Raji (cell line): ENCODE measurements around the gene P2RY4.

Experiments
- POLR2A ChIP-seq: IDR thresholded peaks from 2 replicates; pipeline ENCODE4 v1.6.1; 2011; ENCODE audit warnings: low read depth, low read length, control low read depth; ENCODE audit not compliant: insufficient read depth

The P2RY4 gene

DNA sequence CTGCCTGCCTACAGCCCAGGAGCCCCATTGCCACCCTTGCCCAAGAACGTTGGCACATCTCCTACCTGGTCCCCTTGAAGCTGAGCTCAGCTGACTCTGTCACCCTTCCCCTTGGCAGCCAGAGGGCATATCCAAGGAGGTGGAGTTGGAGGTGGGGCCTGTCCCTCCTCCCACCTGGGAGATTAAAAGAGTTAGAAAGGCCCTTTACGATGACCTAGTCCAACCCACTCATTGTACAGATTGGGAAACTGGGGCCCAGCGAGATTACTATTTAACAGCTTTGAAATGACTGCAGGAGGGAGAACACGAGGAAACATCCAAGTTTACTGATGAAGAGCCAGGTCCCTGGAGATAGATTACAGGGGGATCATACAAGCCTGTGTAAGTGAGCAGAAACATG, at the start of gene P2RY4:
P2RY4 (minus strand) TSS at position 101 of the 400 bp plus-strand sequence. CDS start 580 bp downstream, outside the sequence.
- TF ChIP-seq POLR2A: no peak

DNA sequence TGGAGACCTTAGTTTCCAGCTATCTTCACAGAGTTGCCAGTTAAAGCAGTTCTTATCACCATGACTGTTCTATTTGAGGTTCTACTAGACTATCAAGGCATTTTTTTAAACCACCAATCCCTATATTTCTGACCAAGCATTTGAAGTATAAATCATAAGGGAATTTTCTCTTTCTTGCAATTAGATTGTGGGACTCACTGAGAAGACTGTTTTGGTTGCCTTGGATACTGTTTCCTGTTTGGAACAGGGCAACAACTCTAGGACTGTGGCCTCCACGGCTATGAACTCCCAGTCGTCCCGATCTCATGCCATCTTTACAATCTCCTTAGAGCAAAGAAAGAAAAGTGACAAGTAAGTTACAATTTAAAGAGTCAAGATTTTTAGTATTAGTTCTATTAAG, 41.7 kb upstream of the P2RY4 start:
- TF ChIP-seq POLR2A: no peak

DNA sequence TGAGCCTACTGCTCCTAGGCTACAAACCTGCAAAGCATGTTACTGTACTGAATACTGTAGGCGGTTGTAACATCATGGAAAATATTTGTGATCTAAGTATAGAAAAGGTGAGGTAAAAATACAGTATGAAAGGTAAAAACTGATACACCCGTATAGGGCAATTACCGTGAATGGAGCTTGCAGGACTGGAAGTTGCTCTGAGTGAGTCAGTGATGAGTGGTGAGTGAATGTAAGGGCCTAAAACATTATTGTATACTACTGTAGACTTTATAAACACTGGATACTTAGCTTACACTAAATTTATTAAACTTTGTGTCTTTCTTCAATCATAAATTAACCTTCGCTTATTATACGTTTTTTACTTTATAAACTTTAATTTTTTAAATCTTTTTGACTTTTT, 33.6 kb upstream of the P2RY4 start:
- no peak for TF ChIP-seq POLR2A

DNA sequence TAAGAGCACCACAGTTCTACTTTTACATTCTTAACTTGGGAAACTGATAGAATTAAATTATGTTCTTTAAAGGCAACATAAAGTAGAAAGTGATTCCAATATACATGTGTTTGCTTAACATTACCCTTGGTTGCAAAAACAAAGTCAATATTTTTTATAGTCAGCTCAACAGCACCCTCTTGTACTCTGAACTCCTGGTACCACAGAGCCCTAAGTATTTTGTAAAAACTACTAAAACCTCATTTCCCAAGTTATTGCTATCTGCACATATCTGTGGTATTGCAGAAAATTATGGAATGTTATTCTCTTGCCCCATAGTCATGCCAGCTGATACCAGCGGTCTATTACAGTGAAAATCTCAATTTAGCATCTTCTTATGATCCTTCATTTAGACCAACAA, 32.8 kb upstream of the P2RY4 start:
- TF ChIP-seq POLR2A: no peak

DNA sequence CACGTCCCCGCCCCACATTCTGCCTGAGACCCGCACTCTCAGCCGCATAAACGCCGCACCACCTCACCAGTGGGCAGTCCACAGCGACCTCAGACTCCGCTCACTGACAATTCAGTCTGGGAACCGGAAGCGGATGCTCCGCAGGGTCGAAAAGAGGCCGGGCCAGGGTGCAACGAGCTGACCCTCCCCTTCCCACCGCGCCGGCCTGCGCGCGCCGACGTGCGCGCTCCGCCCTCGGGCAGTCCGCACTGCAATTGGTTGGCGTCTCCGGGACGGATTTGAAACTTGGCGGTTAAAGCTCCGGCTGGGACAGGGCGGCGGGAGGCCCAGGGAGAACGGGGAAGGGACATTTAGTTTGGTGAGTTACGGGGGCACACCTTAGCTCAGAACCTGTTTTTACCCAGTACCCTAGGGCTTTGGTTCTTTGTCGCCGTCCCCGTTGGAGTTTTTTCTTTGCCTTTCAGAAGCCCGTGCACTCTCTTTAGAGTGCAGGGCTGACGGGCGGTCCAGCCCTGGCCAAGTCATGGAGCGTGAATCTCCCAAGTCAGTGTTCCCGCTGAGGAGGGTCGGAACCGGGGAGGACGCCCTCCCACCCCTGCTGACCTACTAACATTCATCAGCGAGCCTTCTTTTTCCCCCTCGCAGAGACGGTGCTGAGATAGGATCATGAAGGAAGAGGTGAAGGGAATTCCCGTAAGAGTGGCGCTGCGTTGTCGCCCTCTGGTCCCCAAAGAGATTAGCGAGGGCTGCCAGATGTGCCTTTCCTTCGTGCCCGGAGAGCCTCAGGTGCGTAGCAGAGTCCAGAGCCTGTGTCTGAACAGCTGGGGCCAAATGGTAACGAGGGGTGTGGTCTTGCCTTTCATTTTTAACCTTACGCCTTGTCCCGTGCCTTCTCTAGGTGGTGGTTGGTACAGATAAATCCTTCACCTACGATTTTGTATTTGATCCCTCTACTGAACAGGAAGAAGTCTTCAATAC, 30.1 kb upstream of the P2RY4 start, which contains the start of the genes KIF4A and PDZD11:
KIF4A (plus strand) TSS at position 312 of the 978 bp plus-strand sequence; CDS start at position 667, 355 bp downstream.
PDZD11 (minus strand) TSS at position 135 of the 978 bp plus-strand sequence. CDS start 586 bp downstream, outside the sequence.
- TF ChIP-seq POLR2A: peak; percentile 77

DNA sequence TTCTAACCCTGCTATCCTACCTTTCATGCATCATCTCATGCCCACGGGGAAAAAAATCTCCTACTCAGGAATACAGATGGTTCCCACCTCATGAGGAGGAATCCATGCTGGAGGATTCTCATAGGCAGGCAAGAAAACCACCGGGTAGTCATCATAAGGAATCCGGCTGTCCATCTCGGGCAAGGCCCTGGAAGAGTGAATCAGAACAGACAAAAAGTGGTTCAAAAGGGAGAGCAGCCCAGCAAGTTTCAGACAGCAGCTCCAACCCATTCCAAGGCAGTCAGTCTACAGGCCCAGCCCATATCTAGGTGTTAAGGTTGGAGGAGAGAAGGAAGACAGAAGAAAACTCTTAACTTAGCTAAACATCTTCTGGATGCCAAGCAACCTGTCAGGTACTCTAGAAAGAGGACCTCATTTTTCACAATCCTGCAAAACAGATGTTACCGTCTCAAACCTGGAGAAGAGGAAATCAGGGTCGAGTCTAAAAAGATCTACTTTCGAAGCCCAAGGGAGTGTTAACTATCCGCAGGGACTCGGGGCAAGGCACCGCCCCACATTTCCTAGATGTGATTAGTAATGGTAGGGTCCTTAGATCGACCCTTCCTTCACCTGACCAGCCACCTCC, 29.3 kb upstream of the P2RY4 start:
- no peak for TF ChIP-seq POLR2A

DNA sequence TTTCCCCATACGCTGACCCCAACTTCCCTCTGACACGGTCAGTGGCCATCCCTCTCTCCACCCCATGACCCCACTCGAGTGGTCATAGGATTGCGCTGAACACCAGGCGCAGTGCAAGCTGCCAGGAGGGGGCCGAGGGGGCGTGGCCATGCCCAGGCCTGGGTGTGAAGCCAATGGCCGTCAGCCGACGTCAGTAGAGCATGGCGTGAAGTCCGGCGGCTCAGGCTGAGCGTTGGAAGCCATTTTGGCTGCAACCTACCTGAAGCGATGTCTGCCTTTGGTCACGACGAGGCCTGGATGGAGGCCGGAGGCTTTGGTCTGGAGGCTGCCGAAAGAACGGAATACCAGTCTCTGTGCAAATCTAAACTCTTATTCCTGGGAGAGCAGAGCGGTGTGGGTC, 21.9 kb upstream of the P2RY4 start, which contains the start of gene RAB41:
RAB41 (plus strand) TSS at position 222 of the 400 bp plus-strand sequence; CDS start at position 268, 46 bp downstream.
- TF ChIP-seq POLR2A: no peak

DNA sequence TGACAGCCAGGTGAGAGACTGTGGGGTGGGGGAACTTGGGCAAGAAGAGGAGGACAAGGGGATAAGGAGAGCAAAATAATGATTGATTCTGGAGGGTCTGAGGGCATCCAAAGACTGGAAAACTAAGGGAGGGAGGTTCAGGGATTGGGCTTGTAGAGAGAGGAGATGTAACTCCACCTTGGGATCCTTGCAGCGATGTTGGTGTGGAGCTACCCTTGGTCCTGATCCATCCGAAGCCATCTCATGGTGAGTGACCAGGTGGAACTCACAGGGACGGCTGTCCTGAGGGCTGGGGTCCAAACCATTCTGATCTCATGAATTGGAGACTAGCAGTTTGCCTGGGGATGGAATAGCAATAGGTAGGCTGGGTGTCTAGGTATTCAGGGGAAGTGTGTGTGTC, 20.6 kb upstream of the P2RY4 start:
- no peak for TF ChIP-seq POLR2A

DNA sequence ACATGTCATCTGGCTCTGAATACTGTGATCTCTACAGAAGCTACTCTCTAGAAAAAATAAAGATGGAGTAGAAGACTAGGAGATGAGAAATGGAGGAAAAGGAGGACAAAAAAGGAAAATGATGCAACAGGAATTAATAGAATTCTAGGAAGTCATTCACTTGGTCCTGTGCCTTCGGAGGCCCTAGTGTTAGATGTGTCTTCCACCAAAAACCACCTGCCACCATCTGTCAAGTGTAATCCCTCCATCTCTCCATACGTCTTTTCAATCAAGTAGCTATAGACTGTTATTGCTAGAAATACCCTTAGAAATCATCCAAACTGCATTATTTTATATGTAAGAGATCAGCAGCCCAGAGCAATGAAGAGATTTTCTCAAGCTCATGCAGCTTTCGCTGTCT, 19.1 kb upstream of the P2RY4 start:
- TF ChIP-seq POLR2A: no peak

DNA sequence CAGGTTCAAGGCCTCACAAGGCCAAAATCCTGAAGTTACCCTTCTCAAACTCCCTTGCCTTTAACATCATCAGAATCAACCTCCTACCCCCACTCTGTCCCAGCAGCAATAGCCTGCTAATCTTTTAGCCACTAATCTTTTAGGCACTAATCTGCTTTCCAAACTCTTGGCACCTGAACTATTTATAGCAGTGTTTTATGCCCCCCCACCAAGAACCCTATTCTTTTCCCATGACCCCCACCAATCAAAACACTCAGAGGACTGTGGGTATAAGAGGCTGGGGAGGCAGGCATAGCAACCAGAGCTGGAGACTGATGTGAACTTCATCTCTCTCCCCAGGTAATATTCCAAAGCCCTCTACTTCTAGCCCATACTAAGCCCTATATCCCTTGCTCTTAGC, 8.0 kb upstream of the P2RY4 start, which contains the start of gene ARR3:
ARR3 (plus strand) TSS at position 301 of the 400 bp plus-strand sequence. CDS start 1,052 bp downstream, outside the sequence.
- no peak for TF ChIP-seq POLR2A

DNA sequence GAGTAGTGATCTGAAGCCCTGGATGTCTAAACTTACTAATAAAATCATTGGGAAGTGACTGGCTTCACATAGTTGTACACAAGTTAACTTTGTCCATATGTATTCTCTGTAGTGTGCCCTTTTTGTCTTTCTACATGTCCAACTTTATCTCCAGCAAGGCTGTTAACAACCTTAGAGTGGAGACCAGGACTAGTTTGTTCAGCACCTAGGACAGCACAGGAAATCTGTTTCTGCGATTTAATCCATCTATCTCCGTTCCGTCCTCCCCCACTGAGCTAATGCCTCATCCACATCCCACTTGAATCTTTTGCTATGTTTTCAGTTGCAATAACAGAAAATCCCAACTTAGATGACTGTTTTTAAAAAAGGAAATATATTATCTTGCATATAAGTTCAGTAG, 4.8 kb upstream of the P2RY4 start:
- TF ChIP-seq POLR2A: no peak

DNA sequence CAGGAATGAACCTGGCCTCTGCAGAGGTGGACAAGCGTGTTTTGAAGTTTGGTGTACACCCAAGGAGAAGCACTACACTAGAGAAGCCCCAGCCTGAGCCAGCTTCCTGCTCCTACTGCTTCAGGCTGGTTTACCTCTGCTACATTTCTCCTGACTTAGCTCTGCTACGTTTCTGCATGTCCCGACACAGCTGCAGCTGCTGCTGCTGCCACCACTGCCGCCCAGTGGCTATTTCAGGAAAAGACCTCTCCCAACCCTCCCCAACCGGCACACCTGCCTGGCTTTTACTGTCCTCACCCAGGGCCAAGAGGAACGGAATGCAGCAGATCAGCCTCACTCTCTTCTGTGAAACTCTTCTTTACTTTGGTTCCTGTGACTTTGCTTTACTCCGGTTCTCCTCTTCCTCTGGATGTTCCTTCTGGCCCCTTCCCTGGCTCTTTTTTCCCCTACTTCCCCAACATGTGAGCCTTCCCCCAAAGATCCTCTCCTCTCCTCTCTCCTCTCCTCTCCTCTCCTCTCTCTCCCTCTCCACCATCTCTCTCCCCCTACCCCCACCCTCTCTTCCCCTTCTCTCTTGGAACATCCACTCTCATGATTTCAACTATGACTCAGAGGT, 3.1 kb upstream of the P2RY4 start:
- TF ChIP-seq POLR2A: no peak

DNA sequence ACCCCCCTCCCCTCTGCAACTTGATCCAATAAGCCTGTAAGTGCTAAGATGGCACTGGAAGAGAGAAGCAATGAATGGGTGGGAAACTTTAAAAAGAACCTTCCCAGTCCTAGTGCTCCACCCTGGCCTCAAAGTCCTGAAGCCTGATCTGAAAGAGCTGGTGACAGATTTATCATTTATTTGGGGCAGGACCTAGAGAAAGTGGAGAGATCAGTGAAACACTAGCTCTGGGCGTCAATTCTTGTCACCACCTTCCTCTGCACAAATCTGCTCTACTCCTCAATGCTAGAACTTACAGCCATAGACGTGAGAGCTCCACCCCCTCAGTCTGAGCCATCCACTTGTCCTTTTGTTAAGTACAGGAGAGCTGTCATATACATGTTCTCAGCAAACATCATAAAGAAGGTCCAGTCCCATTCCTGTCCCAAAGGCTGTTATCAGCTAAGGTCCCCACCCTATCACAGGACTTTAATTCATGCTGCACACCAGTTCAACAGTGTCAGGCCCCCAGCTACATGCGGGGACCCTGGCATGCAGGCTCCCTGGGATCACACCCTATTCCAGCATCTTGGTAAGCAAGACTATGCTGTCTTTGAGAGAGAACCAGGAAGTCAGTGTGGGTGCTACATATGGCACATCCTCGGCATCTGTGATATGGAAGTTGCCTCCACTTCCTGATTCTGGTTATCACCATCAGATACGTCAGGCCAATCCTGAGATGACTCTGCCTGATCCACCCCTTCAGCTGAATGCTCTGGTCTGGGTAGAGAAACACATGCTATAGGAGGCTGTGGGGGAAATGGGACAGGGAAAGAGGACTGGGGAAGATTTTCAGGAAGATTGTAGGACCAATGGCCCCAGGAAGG, 2.3 kb downstream of the P2RY4 start:
- no peak for TF ChIP-seq POLR2A

DNA sequence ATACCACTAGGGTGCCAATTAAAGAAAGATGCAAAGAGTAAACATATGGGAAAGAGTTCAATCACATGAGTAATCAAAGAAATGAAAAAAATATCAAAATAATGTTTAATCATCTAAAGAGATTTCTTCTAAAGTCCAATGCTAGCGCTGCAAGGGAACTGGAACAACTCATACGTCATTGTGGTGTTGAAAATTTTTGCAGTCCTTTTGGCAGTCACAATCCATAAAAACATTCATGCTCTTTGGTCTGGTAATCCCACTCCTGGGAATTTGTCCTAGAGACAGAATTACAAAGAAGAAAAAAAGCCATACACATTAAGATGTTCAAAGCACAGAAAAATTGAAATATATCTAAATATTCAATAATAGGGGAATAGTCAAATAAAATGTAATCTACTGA, 4.6 kb downstream of the P2RY4 start:
- TF ChIP-seq POLR2A: no peak
